ENCODE measurements around the gene ZFAND2A.
"Not testable (repeated sequence)": the region's sequence is repeated elsewhere in the genome, so short reads cannot be mapped to it uniquely, and the experiment has no call there.

The ZFAND2A gene

DNA sequence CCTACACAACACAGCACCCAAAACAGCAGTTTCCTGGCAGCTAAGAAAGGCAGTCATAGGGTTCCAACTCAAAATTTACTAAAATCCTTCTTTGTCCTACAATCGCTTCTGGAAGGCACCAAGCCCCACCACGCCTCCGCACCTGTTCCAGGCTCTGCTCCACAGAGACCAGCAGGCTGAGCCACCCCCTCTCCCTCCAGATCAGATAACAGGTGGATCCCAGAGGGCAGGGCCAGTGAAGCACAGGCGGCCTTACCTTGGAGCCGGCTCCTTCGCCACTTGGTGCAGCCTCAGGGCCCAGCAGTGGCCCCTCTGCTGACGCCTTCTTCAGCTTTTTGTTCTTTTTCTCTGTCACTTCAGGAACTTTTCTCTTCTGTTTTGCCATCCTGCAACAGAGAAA, 33.0 kb downstream of the ZFAND2A start:
- no peak for DNase-seq (ENCODE audit: low read depth in 3 of 3, low spot score in 1 of 3)

DNA sequence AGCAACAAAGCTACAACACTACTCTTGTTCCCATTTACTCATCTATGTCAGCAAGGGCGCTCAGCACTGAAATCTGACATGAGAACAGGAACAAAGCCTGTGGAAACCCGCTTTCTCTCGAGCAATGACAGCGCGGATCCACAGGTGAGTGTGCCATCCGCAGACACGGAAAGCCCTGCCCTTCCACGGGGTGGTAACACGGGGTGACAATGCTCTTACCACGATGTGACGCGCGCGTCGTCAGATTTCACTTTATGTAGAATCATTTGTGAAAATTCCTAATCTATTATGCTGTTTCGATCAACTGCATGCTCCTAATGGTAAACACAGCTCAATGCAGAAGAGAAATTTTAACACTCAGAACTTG, 34.4 kb downstream of the ZFAND2A start:
- no peak for DNase-seq (ENCODE audit: low read depth in 3 of 3, low spot score in 1 of 3)

DNA sequence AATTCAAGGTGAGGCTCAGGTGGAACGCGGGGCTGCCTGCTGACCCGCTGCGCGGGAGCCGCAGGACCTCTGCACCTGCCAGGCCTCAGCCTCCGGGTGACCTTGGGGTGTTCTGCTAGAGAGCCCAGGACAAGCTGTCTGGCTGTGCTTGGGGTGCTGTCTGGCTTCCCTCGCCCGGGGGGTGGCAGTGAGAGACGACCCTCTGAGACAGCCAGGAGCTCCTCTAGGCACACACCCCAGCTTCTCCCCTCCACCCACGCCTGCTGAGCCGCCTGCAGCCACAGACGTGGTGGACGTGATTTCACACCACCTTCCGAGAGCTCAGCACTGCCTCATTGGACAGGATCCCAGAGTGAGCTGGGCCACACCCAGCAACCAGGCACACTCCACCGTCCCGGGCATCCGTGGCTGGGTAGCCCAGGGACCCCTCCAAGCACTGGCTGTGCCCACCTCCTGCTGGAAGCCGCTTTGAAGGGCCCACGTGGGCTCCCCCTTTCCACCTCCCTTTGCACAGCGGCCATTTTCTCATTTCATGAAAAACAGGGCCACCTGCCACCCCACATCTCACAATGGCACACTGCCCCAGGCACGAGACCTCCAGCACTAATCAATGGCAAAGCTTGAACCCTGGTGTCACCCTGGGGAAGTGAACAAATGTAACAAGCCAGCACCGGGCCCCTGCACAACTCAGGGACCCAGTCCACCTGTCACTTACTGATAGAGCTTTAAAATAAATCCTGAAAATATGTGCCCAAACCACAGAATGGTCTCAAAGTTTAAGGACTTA, 35.0 kb downstream of the ZFAND2A start:
- no peak for DNase-seq (ENCODE audit: low read depth in 3 of 3, low spot score in 1 of 3)

DNA sequence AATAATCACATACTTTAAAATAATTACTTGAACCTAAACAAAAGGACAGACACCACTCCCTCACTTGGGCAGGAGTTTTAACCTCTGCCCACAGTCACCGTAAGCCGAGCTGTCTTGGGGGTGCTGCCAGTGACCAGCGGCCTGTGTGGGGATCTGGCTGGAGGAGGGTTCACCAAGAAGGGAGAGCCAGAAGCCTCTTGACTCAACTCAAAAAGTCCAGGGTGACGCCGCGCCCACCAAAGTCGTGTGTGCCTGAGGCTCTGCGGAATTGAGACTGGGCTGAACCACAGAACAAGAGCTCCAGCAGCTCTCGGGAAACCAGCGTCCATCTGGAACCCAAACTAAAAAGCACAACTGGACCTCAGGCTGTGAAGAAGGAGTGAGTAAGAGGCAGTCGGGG, 35.8 kb downstream of the ZFAND2A start:
- no peak for DNase-seq (ENCODE audit: low read depth in 3 of 3, low spot score in 1 of 3)

DNA sequence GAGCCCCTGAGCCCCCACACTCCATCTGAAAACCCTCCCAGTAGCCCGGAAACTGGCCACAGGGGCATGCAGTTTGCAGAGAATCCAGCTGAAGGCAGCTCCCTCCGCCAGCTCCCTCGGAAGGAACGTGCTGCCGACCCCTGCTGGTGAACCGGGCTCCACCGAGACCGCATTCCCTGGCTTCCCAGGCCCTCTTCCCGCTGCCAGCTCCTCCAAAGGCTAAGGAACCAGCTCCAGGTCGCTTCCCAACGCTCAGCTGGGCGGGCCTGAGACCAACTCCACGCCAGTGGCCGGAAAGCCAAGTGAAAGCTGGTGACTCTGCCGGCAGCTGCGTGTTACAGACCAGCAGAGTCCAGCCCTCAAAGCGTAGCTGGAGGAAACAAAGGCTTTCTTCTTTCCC, 36.3 kb downstream of the ZFAND2A start:
- no peak for DNase-seq (ENCODE audit: low read depth in 3 of 3, low spot score in 1 of 3)

DNA sequence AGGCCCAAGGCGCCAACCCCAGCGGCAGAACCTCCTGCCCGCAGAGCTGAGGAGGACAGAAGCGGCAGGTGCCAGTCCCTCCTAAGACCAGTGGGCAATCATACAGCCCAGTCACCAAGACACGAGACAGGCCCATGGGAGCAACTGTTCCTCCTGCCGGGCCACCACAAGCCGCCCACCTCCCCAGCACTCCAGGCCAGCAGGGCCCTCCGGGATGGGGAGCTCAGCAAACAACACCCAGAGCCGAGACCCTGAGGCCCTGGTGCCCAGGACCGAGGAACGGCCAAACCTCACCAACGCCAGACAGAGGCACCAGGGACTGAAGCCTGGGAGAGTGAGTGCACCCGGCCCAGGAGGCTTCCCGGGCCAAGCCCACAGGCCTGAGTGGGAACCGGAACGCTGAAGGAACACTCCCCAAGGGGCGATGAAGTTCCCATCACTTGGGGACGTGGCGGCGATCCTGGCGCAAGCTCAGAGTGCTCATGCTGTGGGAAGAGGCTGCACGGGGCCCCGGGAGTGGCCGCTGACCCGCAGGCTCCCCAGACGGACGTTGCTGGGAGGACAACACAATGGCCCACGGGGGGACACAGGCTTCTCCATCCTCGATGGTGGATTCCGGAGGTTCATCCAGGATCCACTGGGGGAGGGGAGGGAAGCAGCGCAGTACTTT, 37.0 kb downstream of the ZFAND2A start:
- no peak for DNase-seq (ENCODE audit: low read depth in 3 of 3, low spot score in 1 of 3)

DNA sequence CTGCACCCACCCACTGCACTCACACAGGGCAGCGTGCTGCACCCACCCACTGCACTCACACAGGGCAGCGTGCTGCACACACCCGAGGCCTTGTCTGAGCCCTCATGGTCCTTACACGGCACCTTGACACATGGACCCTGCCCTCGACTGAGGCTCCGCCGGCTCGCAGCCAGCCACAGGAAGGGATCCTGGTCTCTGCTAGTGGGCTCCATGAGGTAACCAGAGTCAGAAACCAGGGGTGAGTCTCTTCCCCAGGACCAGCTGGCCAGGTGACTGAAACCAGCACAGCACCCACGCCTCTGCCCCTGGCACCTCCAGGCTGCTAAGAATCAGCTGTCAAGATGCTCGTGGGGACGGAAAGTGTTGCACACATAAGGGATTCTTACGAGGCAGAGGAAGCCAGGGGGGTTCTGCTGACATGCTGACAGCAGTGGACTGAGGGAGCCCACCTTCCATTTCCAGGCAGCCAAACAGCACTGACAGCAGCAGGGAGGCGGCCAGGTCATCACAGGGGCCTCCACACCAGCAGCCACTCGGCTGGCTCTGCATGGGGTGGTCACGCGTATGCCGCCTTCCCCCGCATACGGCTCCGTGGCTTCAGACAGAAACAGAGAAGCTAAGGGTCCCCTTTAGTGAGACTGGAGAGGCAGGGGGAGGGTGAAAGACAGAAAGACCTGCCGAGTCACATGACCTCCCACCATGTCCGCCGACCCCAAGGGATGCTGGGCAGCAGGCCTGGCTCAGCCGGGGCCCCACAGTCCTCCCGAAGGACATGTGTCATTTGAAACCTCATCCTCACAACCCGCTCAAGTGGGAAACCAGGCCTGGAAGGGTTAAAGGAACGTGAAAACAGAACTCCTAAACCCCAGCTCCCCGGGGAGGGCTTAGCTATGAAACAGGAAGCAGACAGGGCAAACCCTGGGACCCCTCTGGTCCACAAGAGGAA, 37.8 kb downstream of the ZFAND2A start:
- no peak for DNase-seq (ENCODE audit: low read depth in 3 of 3, low spot score in 1 of 3)

DNA sequence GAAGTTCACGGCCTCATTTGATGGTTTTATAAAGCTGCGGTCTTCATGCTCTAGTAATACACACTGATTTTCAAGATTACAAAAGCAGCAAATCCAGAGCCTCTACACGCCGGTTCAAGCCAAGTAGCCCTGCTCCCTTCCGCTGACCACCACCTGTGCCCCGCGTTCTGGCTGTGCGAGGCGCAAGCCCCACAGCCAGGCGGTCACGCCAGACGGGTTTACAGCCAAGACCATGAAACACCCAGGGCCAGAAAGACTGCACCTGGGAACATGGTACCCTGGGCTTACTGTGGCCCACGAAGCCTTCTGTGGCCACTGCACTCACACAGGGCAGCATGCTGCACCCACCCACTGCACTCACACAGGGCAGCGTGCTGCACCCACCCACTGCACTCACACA, 38.5 kb downstream of the ZFAND2A start:
- no peak for DNase-seq (ENCODE audit: low read depth in 3 of 3, low spot score in 1 of 3)

DNA sequence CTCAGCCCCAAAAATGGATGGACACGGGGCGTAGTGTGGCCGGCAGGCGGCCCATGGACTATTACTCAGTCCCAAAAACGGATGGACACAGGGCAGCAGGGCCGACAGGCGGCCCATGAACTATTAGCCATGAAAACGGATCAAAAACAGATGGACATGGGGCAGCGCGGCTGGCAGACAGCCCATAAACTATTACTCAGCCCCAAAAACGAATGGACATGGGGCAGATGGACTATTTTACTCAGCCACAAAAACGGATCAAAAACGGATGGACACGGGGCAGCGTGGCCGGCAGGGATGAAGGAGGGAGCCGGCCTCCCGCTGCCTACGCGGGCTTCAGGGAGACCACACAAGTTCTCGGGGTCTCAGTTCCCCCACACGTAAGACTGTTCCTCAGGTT, 39.2 kb downstream of the ZFAND2A start:
- DNase-seq (ENCODE audit: low read depth in 3 of 3, low spot score in 1 of 3) = no peak

DNA sequence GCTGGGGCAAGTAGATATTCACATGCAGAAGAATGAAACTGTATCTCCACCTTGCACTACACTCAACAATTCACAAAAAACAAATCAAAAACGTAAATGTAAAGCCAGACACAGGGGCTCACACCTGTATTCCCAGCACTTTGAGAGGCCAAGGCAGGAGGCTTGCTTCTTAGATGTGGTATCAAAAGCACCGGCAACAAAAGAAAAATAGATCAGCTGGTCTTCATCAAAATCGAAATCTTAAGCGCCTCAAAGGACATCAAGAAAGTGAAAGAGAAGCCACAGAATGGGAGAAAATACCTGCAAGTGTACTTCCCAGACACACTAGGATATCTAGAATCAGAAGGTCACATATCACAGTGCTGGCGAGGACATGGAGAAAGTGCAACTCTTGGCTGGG, 40.8 kb downstream of the ZFAND2A start:
- no peak for DNase-seq (ENCODE audit: low read depth in 3 of 3, low spot score in 1 of 3)

DNA sequence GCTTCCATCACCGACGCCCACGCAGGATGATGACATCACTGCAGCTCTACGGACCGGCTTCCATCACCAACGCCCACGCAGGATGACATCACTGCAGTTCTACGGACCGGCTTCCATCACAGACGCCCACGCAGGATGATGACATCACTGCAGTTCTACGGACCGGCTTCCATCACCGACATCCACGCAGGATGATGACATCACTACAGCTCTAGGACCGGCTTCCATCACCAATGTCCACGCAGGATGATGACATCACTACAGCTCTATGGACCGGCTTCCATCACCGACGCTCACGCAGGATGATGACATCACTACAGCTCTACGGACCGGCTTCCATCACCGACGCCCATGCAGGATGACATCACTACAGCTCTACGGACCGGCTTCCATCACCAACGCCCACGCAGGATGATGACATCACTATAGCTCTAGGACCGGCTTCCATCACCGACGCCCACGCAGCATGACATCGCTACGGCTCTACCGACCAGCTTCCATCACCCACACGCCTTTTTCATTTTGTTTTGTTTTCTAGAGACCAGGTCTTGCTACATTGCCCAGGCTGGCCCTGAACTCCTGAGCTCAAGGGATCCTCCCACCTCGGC, 42.6 kb downstream of the ZFAND2A start:
- no peak for DNase-seq (ENCODE audit: low read depth in 3 of 3, low spot score in 1 of 3)

DNA sequence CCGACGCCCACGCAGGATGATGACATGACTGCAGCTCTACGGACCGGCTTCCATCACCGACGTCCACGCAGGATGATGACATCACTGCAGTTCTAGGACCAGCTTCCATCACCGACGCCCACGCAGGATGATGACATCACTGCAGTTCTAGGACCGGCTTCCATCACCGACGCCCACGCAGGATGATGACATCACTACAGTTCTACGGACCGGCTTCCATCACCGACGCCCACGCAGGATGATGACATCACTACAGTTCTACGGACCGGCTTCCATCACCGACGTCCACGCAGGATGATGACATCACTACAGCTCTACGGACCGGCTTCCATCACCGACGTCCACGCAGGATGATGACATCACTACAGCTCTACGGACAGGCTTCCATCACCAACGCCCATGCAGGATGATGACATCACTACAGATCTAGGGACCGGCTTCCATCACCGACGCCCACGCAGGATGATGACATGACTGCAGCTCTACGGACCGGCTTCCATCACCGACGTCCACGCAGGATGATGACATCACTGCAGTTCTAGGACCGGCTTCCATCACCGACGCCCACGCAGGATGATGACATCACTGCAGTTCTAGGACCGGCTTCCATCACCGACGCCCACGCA, 43.5 kb downstream of the ZFAND2A start:
- not testable (repeated sequence) for DNase-seq (ENCODE audit: low read depth in 3 of 3, low spot score in 1 of 3)

DNA sequence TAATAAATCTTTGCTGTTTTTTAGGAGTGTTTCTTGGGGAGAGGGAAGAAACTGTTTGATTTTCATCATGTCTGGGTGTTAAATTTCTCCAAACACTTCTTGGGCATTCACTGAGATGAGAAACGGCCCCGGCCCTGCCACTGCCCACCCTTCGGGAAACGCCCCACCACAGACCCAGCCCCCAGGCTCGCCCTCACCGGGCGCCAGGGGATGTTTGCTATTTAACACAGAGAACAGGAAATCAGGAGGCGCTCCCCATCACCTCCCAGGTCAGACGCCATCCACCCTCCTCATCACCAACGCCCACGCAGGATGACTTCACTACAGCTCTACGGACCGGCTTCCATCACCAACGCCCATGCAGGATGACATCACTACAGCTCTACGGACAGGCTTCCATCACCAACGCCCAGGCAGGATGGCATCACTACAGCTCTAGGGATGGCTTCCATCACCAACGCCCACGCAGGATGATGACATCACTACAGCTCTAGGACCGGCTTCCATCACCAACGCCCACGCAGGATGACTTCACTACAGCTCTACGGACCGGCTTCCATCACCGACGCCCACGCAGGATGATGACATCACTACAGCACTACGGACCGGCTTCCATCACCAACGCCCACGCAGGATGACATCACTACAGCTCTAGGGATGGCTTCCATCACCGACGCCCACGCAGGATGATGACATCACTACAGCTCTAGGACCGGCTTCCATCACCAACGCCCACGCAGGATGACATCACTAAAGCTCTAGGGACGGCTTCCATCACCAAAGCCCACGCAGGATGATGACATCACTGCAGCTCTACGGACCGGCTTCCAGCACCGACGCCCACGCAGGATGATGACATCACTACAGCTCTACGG, 44.6 kb downstream of the ZFAND2A start:
- DNase-seq (ENCODE audit: low read depth in 3 of 3, low spot score in 1 of 3) = not testable (repeated sequence)

DNA sequence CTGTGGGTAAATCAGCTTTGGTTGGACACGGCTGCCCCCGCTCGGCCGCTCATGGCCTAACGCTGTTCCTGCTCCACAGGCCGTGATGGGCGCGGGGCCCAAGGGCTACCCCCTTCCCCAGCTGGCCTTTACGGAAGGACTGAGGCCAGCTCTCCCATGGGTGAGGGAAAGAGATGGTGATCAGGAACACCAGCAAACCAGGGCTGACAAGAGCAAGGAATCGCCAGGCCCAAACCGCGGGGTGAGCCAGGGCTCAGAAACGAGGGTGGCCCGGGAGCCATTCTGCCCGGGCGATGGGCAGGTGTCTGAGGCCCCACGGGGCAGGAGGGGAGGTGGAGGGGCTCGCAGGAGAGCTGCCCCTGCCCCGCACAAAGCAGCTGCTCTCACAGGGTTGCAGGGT, 45.5 kb downstream of the ZFAND2A start:
- no peak for DNase-seq (ENCODE audit: low read depth in 3 of 3, low spot score in 1 of 3)

DNA sequence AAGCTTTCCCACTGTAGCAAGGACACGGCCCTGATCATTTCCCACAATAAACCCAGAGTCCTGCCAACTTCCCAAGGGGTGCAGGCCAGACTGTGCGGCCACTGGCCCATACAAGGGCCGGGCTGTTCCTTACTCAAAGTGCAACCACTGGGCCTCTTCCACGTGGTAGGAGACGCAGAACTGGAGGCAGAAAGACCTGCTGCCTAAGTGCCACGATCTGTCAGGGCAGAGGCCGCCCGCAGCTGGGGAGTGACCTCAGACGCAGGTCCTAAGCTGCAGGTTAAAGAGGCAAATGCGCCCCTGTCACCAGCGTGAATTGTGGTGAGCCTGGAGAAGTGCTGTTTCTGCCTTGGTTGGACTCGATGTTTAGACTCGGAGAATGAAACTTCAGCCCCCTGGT, 45.9 kb downstream of the ZFAND2A start:
- DNase-seq (ENCODE audit: low read depth in 3 of 3, low spot score in 1 of 3) = no peak

DNA sequence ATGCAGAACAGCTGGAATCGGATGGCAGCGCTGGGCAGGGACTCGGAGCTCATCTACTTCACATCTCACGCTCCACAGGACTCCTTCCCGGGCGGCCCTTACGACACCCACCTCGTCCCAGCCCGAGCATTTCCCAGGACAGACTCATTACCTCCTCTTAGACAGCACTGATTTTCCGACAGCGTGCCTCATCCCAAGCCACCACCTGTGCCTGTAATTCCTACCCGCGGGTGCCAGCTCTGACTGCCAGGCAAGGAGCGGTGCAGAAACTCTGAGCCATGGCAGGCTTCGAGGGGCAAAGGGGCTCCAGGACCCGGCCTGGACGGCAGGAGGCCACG, 46.5 kb downstream of the ZFAND2A start:
- DNase-seq (ENCODE audit: low read depth in 3 of 3, low spot score in 1 of 3) = no peak

DNA sequence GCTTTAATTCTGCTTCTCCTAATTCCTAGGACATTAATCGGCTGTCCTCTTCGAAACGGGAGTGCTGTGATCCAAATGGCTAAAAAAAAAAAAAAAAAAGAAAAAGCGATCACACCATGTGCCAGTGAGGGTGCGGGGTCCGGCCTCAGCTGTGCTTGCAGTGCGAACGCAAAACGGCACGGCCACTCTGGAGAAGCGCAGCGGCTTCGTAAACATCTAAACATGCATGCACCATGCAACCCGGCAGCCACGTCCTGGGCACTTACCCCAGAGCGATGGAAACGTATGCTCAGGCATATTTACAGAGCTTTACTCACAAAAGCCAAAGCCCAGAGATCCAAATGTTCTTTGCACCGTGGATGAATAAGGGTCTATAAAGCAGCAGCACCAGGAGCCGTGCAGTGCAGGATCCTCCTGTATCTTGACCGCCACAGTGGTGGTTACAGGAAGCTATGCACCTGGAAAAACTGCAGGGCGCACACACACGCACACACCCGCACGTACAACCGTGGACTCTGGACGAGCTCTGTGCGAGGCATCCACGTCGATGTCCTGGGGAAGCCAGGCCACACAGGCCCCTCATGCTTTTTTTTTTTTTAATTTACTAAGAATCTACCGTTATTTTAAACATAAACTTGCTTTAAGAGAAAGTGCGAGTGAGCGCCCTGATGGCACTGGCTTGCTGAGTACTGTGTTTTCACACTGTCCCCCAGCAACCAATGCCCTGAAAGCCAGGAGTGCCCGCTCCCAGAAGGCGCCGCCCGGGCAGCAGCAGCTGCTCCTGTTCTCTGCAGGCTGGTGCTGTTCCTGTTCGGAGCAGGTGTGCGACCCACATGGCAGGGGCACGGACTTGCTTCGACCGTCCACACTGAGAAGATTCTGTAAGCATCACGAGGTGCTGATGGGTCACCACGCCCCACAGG, 47.1 kb downstream of the ZFAND2A start:
- DNase-seq (ENCODE audit: low read depth in 3 of 3, low spot score in 1 of 3) = no peak

DNA sequence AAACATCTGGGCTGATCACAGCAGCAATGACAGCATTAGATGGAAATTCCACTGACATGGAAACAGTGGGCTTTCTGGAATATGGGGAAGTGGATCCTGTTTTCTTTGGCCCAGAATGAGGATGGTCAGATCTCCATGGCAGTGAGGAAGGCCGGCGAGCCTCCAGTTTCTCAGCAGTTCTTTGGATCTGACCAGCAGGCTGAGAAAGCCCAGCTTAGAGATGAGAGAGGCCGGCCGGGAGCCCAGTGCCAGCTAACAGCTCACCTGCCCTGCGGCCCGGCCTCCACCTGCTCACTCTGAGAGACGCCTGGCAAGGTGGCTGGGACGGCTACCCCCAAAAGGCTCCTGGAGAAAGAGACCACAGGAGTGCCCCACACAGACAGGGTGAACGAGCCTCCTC, 47.9 kb downstream of the ZFAND2A start:
- no peak for DNase-seq (ENCODE audit: low read depth in 3 of 3, low spot score in 1 of 3)

DNA sequence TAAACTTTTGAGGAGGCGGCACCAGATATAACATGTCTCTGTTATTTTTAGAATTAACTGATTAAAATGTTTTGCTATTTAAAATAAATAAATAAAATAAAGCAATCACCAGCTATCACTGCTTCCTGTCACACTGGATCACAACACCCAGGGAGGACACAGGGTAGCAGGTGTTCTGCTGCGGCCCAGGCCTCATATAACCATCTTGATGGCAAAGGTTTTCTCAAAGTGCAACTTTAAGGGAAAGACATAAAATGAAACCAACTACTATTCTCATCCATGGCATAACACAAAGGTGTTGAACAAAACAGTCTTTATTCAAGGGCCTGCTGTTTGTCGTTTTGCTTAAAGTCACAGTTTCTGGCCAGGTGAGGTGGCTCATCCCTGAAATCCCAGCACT, 48.8 kb downstream of the ZFAND2A start:
- no peak for DNase-seq (ENCODE audit: low read depth in 3 of 3, low spot score in 1 of 3)

Measured in stimulated activated CD4-positive, alpha-beta T cell treated with anti-CD3 and anti-CD28 coated beads, TNF-alpha, amount 100 ng/mL, for 1 hour (primary cell).